Activated CD4-positive, alpha-beta T cell treated with anti-CD3 and anti-CD28 coated beads for 36 hours (primary cell): ENCODE results near the gene GPLD1. TPM values are rescaled to one million over a fixed set of nuclear protein-coding genes. Genes with fewer than 3 reads are reported as not detected.

ENCODE experiments used
- ATAC-seq: fragments of 200-7000 bp; cut with Tn5 transposase; one replicate; pipeline ENCODE4 v1.10.0; 2021; ENCODE audit warnings: mild to moderate bottlenecking, moderate library complexity
- CTCF ChIA-PET: fragments of 350-600 bp; sonication (Branson Sonifier 250); formaldehyde crosslinking; loops from one replicate; lab custom pipeline; 2021; ENCODE audit warnings: antibody characterized with exemption; lab: Charles Lee
- POLR2A ChIA-PET: fragments of 350-600 bp; sonication (Branson Sonifier 250); formaldehyde crosslinking; loops from one replicate; lab custom pipeline; 2021; ENCODE audit warnings: antibody characterized with exemption, inconsistent platforms; lab: Charles Lee
- DNase-seq: peaks from one replicate; pipeline ENCODE4 v3.0.0-alpha.2; 2020
- H3K27ac Mint-ChIP-seq: one replicate; pipeline ENCODE4 v1.8.0; 2021; ENCODE audit warnings: mixed read lengths
- H3K27me3 Mint-ChIP-seq: one replicate; pipeline ENCODE4 v1.8.0; 2021; ENCODE audit warnings: mixed read lengths
- H3K36me3 Mint-ChIP-seq: one replicate; pipeline ENCODE4 v1.8.0; 2021; ENCODE audit warnings: low read depth, mixed read lengths
- H3K4me1 Mint-ChIP-seq: one replicate; pipeline ENCODE4 v1.8.0; 2021; ENCODE audit warnings: mixed read lengths
- H3K4me3 Mint-ChIP-seq: one replicate; pipeline ENCODE4 v1.8.0; 2021; ENCODE audit warnings: mild to moderate bottlenecking, moderate library complexity, mixed read lengths
- H3K9me3 Mint-ChIP-seq: one replicate; pipeline ENCODE4 v1.8.0; 2021; ENCODE audit warnings: low read depth, mixed read lengths
- intact Hi-C, 2 experiments: fragments of 100-400 bp; cut with DNase I in 1 of 2; cut with micrococcal nuclease in 1 of 2; formaldehyde crosslinking; loops; one replicate each; pipeline versions ENCODE4 v1.14.2 to v1.15.1; 2022 to 2024; cut with DNase I, micrococcal nuclease
- total RNA-seq, 2 experiments: library from RNA; stranded (reverse); gene quantifications; one replicate each; pipeline ENCODE4 v1.2.3, GENCODE V29; 2021

The GPLD1 gene
- total RNA-seq, 2 experiments from 2014 or later: 0.62 to 0.67 TPM

DNA sequence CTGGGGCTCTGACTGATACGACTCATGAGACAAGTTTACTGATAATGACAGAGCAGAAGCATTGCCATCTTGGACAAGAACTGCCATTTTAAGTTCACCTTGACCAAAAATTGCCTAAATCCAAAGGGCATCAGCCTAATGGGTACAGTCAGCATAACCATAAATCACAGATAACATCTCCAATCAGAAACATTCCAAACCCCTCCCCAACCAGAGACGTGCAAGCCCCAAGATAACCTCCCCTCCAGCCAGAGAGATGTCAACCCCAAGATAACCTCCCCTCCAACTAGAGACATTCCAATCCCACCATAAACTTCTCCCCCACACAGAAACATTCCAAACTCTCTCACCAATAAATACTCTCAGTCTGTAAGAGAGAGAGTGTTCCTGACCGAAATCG lies 10.5 kb downstream of the GPLD1 start:
- ATAC-seq (no peak), DNase-seq (no peak)
- Mint-ChIP-seq H3K27me3 (no peaks in the 10 kb centered on the region), H3K4me3 (no peak overlapping the region), H3K4me1 (no peaks in the 10 kb centered on the region), H3K27ac (no peak overlapping the region), H3K9me3 (no peaks in the 10 kb centered on the region), H3K36me3 (no peaks in the 10 kb centered on the region)
- intact Hi-C loops: no loop called here
- POLR2A ChIA-PET: no interaction called here
- CTCF ChIA-PET: interaction anchor here (0.7 kb wide), 1 partner anchor 102 kb away, joined by 5 read pairs; no protein-coding TSS in a partner anchor

DNA sequence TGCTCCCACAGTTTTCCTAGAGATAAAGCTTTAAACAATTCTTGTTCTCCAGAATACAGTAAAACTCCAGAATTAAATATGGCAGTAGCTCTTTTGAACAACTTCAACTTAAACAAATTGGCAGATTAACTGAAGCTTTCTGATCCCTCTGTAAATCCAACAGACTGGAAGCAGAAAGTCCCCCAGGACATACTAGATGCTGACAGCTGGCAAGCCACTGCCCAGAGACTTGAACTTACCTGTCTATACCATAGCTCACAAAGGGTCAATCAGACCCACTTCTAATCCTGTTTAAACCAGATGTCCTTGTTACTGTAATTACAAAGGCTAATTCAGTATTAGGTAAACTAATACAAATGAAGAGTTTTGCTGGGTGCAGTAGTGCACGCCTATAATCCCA lies 12.3 kb downstream of the GPLD1 start:
- no peaks in the 10 kb centered on the region for H3K36me3 Mint-ChIP-seq
- ATAC-seq (no peak), DNase-seq (no peak)
- no peak overlapping the region for H3K4me3 Mint-ChIP-seq
- CTCF ChIA-PET: no interaction called here
- H3K9me3 Mint-ChIP-seq: no peaks in the 10 kb centered on the region
- intact Hi-C loops: no loop called here
- no peaks in the 10 kb centered on the region for H3K4me1 Mint-ChIP-seq
- no peak overlapping the region for H3K27ac Mint-ChIP-seq
- POLR2A ChIA-PET: interaction anchor here (0.8 kb wide), 1 partner anchor 266 kb away, joined by 3 read pairs; no protein-coding TSS in a partner anchor
- no peaks in the 10 kb centered on the region for H3K27me3 Mint-ChIP-seq

DNA sequence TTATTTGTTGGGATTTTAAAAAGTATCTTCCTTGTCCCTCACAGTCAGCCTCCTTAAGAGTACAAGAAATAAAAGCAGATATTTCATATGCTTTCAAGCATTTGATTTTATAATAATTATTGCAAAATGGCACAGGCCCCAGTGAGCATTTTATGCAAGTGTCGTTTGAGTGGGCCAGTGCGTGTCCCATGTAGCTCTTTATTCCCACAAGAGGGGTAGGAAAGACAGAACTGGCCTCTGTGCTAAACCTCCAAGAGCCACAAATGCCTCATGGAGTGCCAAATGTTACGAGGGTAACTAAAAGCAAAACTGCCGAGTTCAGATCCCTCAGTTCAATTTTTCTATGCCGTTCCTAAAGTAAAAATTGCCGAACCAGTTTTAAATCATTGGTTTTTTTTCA lies 12.7 kb downstream of the GPLD1 start:
- Mint-ChIP-seq H3K9me3 (no peaks in the 10 kb centered on the region), H3K36me3 (no peaks in the 10 kb centered on the region), H3K27me3 (no peaks in the 10 kb centered on the region), H3K4me3 (no peak overlapping the region), H3K4me1 (no peaks in the 10 kb centered on the region), H3K27ac (no peak overlapping the region)
- intact Hi-C loops: no loop called here
- POLR2A ChIA-PET: interaction anchor here (0.8 kb wide), 1 partner anchor 267 kb away, joined by 3 read pairs; no protein-coding TSS in a partner anchor
- ATAC-seq (no peak), DNase-seq (no peak)
- CTCF ChIA-PET: no interaction called here

DNA sequence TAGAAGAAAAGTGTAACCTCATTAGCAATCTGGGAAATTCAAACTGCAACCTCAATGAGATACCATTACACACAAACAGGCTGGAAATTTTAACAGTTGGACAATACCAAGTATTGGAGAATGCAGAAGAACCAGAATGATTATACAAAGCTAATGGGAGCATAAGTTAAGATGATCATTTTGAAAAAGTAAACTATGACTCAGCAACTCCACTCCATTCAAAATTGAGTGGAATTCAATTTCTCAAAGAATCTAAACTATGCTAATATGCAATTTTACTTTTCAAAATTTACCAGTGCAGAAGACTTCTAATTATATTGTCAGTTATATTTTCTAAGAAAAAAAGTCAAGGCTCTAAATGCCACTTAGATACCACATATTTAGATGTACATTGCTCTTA lies 17.2 kb downstream of the GPLD1 start:
- intact Hi-C loops: no loop called here
- CTCF ChIA-PET: no interaction called here
- no peak for DNase-seq
- Mint-ChIP-seq H3K27me3 (no peaks in the 10 kb centered on the region), H3K4me1 (no peaks in the 10 kb centered on the region), H3K9me3 (no peaks in the 10 kb centered on the region), H3K36me3 (no peaks in the 10 kb centered on the region), H3K27ac (no peak overlapping the region), H3K4me3 (no peak overlapping the region)
- POLR2A ChIA-PET: no interaction called here
- ATAC-seq: no peak

DNA sequence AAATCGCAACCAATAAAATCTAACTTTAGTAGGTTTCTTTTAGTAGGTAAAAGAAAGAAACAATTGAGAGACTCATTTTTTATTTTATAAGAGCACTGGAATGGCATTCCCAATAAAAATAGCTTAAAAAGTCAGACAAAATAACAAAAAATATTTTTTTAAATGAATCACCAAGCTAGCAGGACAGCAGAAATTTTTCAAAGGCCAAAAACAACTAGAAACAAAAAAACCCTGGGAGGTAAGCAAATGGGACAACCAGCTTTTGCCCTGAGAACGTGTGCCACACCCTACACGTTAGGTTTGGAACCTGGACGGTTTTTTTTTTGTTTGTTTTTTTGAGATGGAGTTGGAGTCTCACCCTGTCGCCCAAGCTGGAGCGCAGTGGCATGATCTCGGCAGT lies 19.6 kb downstream of the GPLD1 start:
- Mint-ChIP-seq H3K9me3 (no peaks in the 10 kb centered on the region), H3K27ac (no peak overlapping the region), H3K27me3 (no peaks in the 10 kb centered on the region), H3K4me1 (no peaks in the 10 kb centered on the region), H3K4me3 (no peak overlapping the region), H3K36me3 (no peaks in the 10 kb centered on the region)
- intact Hi-C loops: no loop called here
- CTCF ChIA-PET: interaction anchor here (0.6 to 0.7 kb wide), 2 partner anchors 135 to 1179 kb away, joined by 3 read pairs; no protein-coding TSS in a partner anchor
- DNase-seq (no peak), ATAC-seq (no peak)
- POLR2A ChIA-PET: interaction anchor here (0.7 kb wide), 1 partner anchor 287 kb away, joined by 6 read pairs; no protein-coding TSS in a partner anchor

DNA sequence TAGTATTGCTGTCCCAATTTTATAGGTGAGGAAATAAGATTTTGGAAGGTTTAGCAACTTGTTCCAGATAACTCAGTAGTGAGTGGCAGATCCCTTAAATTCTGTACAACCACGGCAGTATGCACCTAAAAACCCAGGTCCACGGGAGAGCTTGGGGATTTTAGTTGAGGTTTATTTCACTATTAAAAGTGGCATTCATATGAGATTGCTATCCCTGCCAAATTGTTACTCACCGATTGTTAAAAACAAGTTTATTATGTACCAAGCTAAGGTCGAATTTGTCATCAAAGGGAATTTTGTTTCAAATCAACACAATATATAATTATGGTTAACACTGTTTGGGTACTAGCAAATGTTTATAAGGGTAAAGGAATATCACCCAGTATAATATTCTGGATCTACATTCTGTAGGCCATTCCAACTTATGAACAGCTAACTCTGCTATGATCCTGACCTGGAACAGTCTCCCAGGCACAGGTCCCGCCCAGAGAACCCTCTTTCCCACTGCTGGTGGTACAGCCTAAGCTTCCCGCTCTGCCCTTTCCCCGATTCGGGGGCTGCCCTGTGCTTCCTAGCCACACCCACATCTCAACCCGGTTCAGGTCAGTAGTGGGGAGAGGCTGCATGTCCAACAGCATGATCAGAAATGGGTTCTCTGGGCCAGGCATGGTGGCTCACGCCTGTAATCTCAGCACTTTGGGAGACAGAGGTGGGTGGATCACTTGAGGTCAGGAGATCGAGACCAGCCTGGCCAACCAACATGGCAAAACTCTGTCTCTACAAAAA lies 24.9 kb downstream of the GPLD1 start:
- no peak for DNase-seq
- no peaks in the 10 kb centered on the region for H3K36me3 Mint-ChIP-seq
- ATAC-seq: no peak
- intact Hi-C loops: no loop called here
- H3K27me3 Mint-ChIP-seq: no peaks in the 10 kb centered on the region
- no peak overlapping the region for H3K4me3 Mint-ChIP-seq
- POLR2A ChIA-PET: no interaction called here
- no peaks in the 10 kb centered on the region for H3K4me1 Mint-ChIP-seq
- H3K9me3 Mint-ChIP-seq: no peaks in the 10 kb centered on the region
- CTCF ChIA-PET: interaction anchor here (1.0 to 1.3 kb wide), 2 partner anchors 35 to 120 kb away, joined by 3 read pairs; no protein-coding TSS in a partner anchor
- no peak overlapping the region for H3K27ac Mint-ChIP-seq

DNA sequence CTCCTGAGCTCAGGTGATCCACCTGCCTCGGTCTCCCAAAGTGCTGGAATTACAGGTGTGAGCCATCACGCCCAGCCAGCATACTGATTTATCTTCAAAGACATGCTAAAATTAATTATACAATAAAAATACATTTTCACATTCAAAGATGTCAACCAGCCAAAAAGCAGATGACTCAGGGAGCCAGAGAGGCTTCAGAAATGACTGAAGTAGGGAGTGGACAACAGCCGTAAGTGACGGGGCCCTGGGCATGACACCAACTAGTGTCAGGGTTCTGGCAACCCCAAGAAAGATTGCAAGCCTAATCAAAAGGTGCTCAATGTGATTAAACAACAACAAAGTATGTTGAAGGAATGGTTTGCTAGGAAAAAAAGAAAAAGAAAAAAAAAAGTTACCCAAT lies 28.4 kb downstream of the GPLD1 start:
- no peaks in the 10 kb centered on the region for H3K4me1 Mint-ChIP-seq
- no peak overlapping the region for H3K4me3 Mint-ChIP-seq
- ChIA-PET CTCF (interaction anchor here (1.7 kb wide), 1 partner anchor 13 kb away, joined by 4 read pairs; no protein-coding TSS in a partner anchor), POLR2A (no interaction called here)
- ATAC-seq: no peak
- H3K27ac Mint-ChIP-seq: no peak overlapping the region
- intact Hi-C loops: no loop called here
- no peaks in the 10 kb centered on the region for H3K9me3 Mint-ChIP-seq
- no peaks in the 10 kb centered on the region for H3K36me3 Mint-ChIP-seq
- no peaks in the 10 kb centered on the region for H3K27me3 Mint-ChIP-seq
- DNase-seq: no peak

DNA sequence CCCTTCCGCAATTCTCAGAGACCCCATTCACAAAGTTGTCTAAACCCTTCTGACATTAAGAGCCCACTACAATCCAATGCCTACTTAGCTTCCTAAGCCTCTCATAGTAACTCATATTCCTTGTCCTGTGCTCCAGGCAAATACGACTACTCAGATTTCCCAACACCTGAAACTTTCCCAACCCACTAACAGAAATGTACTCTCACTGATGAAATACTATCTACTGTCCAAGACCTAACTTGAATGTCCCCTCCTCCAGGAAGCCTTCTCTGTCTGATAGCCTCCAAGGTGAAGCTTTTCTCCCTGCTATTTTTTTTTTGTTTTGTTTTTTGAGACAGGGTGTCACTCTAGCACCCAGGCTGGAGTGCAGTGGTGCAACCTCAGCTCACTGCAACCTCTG lies 30.4 kb downstream of the GPLD1 start:
- intact Hi-C loops: no loop called here
- Mint-ChIP-seq H3K4me3 (no peak overlapping the region), H3K27ac (no peak overlapping the region), H3K4me1 (no peaks in the 10 kb centered on the region), H3K9me3 (no peaks in the 10 kb centered on the region), H3K27me3 (no peaks in the 10 kb centered on the region), H3K36me3 (no peaks in the 10 kb centered on the region)
- ChIA-PET CTCF (interaction anchor here (0.7 kb wide), 1 partner anchor 99 kb away, joined by 4 read pairs; no protein-coding TSS in a partner anchor), POLR2A (no interaction called here)
- DNase-seq (no peak), ATAC-seq (no peak)

DNA sequence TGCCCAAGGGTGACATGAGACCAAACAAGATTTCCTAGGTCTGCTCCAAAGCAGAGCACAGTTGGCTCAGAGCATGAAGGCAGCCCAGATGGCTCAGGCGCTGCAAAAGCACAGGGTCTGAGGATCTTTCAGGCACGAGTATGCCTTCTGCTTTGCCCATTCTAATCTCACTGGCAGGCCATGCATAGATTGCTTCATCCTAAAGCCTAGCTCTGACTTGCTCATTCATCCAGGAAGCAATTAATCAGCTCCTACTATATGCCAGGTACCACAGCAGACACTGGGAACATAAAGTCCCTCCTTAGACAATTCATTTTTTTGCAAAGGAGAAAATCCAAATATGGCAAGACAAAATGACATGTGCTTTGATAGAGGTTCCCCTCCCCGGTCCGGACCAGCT lies 31.2 kb downstream of the GPLD1 start:
- no peaks in the 10 kb centered on the region for H3K27me3 Mint-ChIP-seq
- DNase-seq (no peak), ATAC-seq (no peak)
- ChIA-PET POLR2A (no interaction called here), CTCF (no interaction called here)
- H3K9me3 Mint-ChIP-seq: no peaks in the 10 kb centered on the region
- intact Hi-C loops: no loop called here
- no peak overlapping the region for H3K4me3 Mint-ChIP-seq
- no peak overlapping the region for H3K27ac Mint-ChIP-seq
- no peaks in the 10 kb centered on the region for H3K4me1 Mint-ChIP-seq
- H3K36me3 Mint-ChIP-seq: no peaks in the 10 kb centered on the region

DNA sequence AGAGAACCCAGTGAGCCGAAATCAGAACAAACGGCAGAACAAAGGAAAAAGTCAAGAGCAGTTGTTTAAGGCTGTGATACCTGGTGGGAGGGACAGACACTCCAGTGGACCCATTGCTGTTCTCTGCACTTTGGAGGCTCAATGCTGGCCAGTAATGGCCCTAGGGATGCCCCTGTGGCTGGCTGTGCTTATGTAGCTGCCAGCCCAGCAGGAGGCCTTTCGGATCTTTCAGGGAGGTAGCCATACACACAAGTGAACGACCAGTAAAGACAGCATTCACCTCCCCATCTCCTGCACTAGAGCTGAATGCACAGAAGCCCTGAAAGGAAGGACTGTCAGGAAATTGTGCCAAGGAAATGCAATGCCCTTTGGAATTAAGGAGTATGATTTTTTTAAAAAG lies 34.3 kb downstream of the GPLD1 start:
- Mint-ChIP-seq H3K27me3 (no peaks in the 10 kb centered on the region), H3K4me1 (no peaks in the 10 kb centered on the region), H3K9me3 (no peaks in the 10 kb centered on the region), H3K27ac (no peak overlapping the region), H3K36me3 (no peaks in the 10 kb centered on the region), H3K4me3 (no peak overlapping the region)
- no peak for DNase-seq
- no peak for ATAC-seq
- ChIA-PET POLR2A (no interaction called here), CTCF (no interaction called here)
- intact Hi-C loops: no loop called here

DNA sequence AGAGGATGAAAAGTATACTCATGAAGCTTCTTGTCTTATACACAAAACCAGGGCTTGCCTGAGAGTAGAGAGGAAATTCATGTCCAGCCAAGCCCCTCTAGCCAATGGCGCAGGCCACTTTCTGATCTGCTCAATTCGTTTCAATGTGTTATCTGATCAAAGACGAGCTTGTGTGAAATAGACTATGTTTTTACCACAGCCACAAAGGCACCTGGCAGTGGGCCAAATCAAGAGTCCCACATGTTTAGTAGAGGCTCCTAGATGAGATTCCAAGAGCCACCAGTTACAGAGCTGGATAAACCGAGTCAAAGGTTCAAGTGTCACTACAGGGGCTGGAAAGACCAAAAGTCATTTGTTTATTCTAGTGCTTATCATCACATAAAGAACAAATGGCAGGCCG lies 34.9 kb downstream of the GPLD1 start:
- no peaks in the 10 kb centered on the region for H3K27me3 Mint-ChIP-seq
- ChIA-PET POLR2A (no interaction called here), CTCF (no interaction called here)
- DNase-seq: no peak
- H3K9me3 Mint-ChIP-seq: no peaks in the 10 kb centered on the region
- H3K4me1 Mint-ChIP-seq: no peaks in the 10 kb centered on the region
- no peak for ATAC-seq
- no peak overlapping the region for H3K27ac Mint-ChIP-seq
- H3K36me3 Mint-ChIP-seq: no peaks in the 10 kb centered on the region
- no peak overlapping the region for H3K4me3 Mint-ChIP-seq
- intact Hi-C loops: no loop called here

DNA sequence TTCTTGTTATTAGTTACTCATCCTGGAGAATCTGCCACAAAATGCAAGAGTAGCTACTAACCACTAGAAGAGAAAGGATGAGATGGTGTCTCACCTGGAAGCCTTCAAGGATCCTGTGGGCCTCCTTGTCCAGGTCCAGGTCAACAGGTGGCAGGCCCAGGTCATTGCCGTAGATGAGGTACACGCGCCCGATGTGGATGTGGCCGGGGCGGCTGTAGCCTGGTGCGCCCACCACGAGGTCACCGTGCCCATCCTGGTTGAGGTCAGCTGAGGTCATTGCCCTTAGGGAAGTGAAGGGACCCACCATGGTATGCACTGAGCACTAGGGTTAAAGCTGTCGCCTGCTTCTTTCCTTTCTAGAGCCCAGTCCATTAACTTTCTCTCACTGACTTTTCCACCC lies 35.5 kb downstream of the GPLD1 start:
- Mint-ChIP-seq H3K27ac (no peak overlapping the region), H3K9me3 (no peaks in the 10 kb centered on the region), H3K27me3 (no peaks in the 10 kb centered on the region), H3K36me3 (no peaks in the 10 kb centered on the region), H3K4me3 (no peak overlapping the region), H3K4me1 (no peaks in the 10 kb centered on the region)
- ChIA-PET CTCF (no interaction called here), POLR2A (no interaction called here)
- DNase-seq: no peak
- ATAC-seq: no peak
- intact Hi-C loops: no loop called here
